Gastrocnemius medialis (tissue), 4 donors: Measurements from ENCODE around the gene DEDD2. TPM values are rescaled to one million over a fixed set of nuclear protein-coding genes. Genes with fewer than 3 reads are reported as not detected.

Experiments used
- ATAC-seq, 2 donors: fragments of 150-250 bp; one replicate each; pipeline ENCODE4 v1.9.1; 2016
- DNase-seq, 2 donors: peaks; one replicate each; pipeline ENCODE4 v3.0.0-alpha.2; 2019
- H3K27ac ChIP-seq, 4 donors: fragments of 200-600 bp; sonication (generic); 1 replicate in 1 of 4; 2 replicates in 3 of 4; pipeline ENCODE4 v1.5.1; 2016 to 2018; ENCODE audit warnings: mild to moderate bottlenecking in 2 of 4, moderate library complexity in 1 of 4
- H3K27me3 ChIP-seq, 3 donors: fragments of 200-600 bp; sonication (generic) in 2 of 3; 1 replicate in 1 of 3; 2 replicates in 2 of 3; pipeline versions ENCODE4 v1.5.1 to v1.6.0; 2016 to 2019; ENCODE audit warnings: mild to moderate bottlenecking in 1 of 3, moderate library complexity in 1 of 3
- H3K36me3 ChIP-seq, 2 donors: fragments of 200-600 bp; sonication (generic) in 1 of 2; one replicate each; pipeline ENCODE4 v1.5.1; 2017 to 2018
- H3K4me1 ChIP-seq, 2 donors: fragments of 200-600 bp; sonication (generic) in 1 of 2; one replicate each; pipeline ENCODE4 v1.5.1; 2016 to 2017; ENCODE audit warnings: mild to moderate bottlenecking in 2 of 2
- H3K4me3 ChIP-seq, 4 donors: fragments of 200-600 bp; sonication (generic) in 3 of 4; 1 replicate in 1 of 4; 2 replicates in 3 of 4; pipeline ENCODE4 v1.5.1; 2016 to 2019; ENCODE audit warnings: mild to moderate bottlenecking in 2 of 4
- H3K9me3 ChIP-seq, 3 donors: fragments of 200-600 bp; sonication (generic) in 2 of 3; 1 replicate in 1 of 3; 2 replicates in 2 of 3; pipeline ENCODE4 v1.5.1; 2016 to 2019
- POLR2A ChIP-seq, 2 donors: fragments of 450-650 bp; IDR thresholded peaks; one replicate each; pipeline ENCODE4 v1.6.1; 2017; ENCODE audit warnings: antibody characterized with exemption in 2 of 2, mild to moderate bottlenecking in 2 of 2, moderate library complexity in 2 of 2
- in situ Hi-C, 4 donors: fragments of 200-750 bp; cut with MboI; loops; one replicate each; pipeline versions ENCODE4 v1.15.0 to v1.8.0; 2017; ENCODE audit warnings: low sequenced_read_pairs in 4 of 4
- intact Hi-C: fragments of 100-400 bp; cut with DNase I; formaldehyde crosslinking; loops from one replicate; pipeline ENCODE4 v1.15.1; 2023; ENCODE audit warnings: low total_unique reads
- total RNA-seq, 4 donors: library from RNA; depleted of rRNA; stranded (reverse); fragments of >200 nt; gene quantifications; one replicate each; pipeline versions ENCODE4 v1.1.0 to v1.2.3, GENCODE V29; 2016
- TF ChIP-seq, protein P1 (sequence below), 5 experiments: fragments of 450-650 bp in 3 of 5; fragments of 200-600 bp in 2 of 5; sonication (generic) in 2 of 5; IDR thresholded peaks in 4 of 5; conservative IDR thresholded peaks in 1 of 5; 1 replicate in 4 of 5; 2 replicates in 1 of 5; pipeline ENCODE4 v1.5.1; 2016 to 2019; ENCODE audit warnings: antibody characterized with exemption in 5 of 5, mild to moderate bottlenecking in 3 of 5, moderate library complexity in 3 of 5

The DEDD2 gene
- total RNA-seq, 4 donors from 2014 or later: 22.5 to 33.6 (median 29.2) TPM

GRCh38 chr19:42233678-42234292, 16.3 kb upstream of the DEDD2 start:
- in situ Hi-C loops: no loop called here
- TF ChIP-seq, protein P1, sequence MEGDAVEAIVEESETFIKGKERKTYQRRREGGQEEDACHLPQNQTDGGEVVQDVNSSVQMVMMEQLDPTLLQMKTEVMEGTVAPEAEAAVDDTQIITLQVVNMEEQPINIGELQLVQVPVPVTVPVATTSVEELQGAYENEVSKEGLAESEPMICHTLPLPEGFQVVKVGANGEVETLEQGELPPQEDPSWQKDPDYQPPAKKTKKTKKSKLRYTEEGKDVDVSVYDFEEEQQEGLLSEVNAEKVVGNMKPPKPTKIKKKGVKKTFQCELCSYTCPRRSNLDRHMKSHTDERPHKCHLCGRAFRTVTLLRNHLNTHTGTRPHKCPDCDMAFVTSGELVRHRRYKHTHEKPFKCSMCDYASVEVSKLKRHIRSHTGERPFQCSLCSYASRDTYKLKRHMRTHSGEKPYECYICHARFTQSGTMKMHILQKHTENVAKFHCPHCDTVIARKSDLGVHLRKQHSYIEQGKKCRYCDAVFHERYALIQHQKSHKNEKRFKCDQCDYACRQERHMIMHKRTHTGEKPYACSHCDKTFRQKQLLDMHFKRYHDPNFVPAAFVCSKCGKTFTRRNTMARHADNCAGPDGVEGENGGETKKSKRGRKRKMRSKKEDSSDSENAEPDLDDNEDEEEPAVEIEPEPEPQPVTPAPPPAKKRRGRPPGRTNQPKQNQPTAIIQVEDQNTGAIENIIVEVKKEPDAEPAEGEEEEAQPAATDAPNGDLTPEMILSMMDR (IDR thresholded peaks at IDR 0.05 in 4 of 5, conservative IDR thresholded peaks at IDR 0.05 in 1 of 5): no peak
- TF ChIP-seq POLR2A (IDR thresholded peaks at IDR 0.05): no peak
- Histone ChIP-seq H3K4me3 (no peak overlapping the region), H3K27me3 (no peaks in the 10 kb centered on the region), H3K27ac (no peak overlapping the region), H3K9me3 (no peaks in the 10 kb centered on the region), H3K36me3 (peaks cover 0 to 84% of the 10 kb centered on the region in 2 donors), H3K4me1 (no peaks in the 10 kb centered on the region)
- intact Hi-C loops: no loop called here
- DNase-seq (no peak), ATAC-seq (no peak)

GRCh38 chr19:42233106-42233505, 15.6 kb upstream of the DEDD2 start:
- Histone ChIP-seq H3K27me3 (no peaks in the 10 kb centered on the region), H3K4me1 (no peaks in the 10 kb centered on the region), H3K4me3 (no peak overlapping the region), H3K9me3 (no peaks in the 10 kb centered on the region), H3K36me3 (peaks cover 0 to 87% of the 10 kb centered on the region in 2 donors), H3K27ac (no peak overlapping the region)
- no peak for DNase-seq
- no peak for TF ChIP-seq POLR2A (IDR thresholded peaks at IDR 0.05)
- TF ChIP-seq, protein P1 (IDR thresholded peaks at IDR 0.05 in 4 of 5, conservative IDR thresholded peaks at IDR 0.05 in 1 of 5): no peak
- in situ Hi-C loops (no loop called here), intact Hi-C loops (no loop called here)
- ATAC-seq: no peak

- intact Hi-C loops: no loop called here
- H3K4me1 ChIP-seq: no peaks in the 10 kb centered on the region
- no peaks in the 10 kb centered on the region for H3K9me3 ChIP-seq
- no peak for ATAC-seq
- TF ChIP-seq, protein P1 (IDR thresholded peaks at IDR 0.05 in 4 of 5, conservative IDR thresholded peaks at IDR 0.05 in 1 of 5): no peak
- H3K4me3 ChIP-seq: no peak overlapping the region
- peaks cover 0 to 92% of the 10 kb centered on the region in 2 donors for H3K36me3 ChIP-seq
- H3K27me3 ChIP-seq: no peaks in the 10 kb centered on the region
- in situ Hi-C loops: no loop called here
- no peak overlapping the region for H3K27ac ChIP-seq
- DNase-seq: no peak
These were observed 15.0 kb upstream of the DEDD2 start for GRCh38 chr19:42232435-42232834.

GRCh38 chr19:42230571-42230970, 13.1 kb upstream of the DEDD2 start:
- Histone ChIP-seq H3K4me1 (no peaks in the 10 kb centered on the region), H3K27ac (no peak overlapping the region), H3K4me3 (no peak overlapping the region), H3K36me3 (peaks cover 0 to 96% of the 10 kb centered on the region in 2 donors), H3K27me3 (no peaks in the 10 kb centered on the region), H3K9me3 (no peaks in the 10 kb centered on the region)
- in situ Hi-C loops: no loop called here
- intact Hi-C loops: no loop called here
- ATAC-seq (no peak), DNase-seq (no peak)
- TF ChIP-seq, protein P1 (IDR thresholded peaks at IDR 0.05 in 4 of 5, conservative IDR thresholded peaks at IDR 0.05 in 1 of 5): no peak
- TF ChIP-seq POLR2A (IDR thresholded peaks at IDR 0.05): no peak

- TF ChIP-seq, protein P1 (IDR thresholded peaks at IDR 0.05 in 4 of 5, conservative IDR thresholded peaks at IDR 0.05 in 1 of 5): no peak
- H3K9me3 ChIP-seq: no peaks in the 10 kb centered on the region
- no peak overlapping the region for H3K4me3 ChIP-seq
- intact Hi-C loops: no loop called here
- peaks cover 0 to 96% of the 10 kb centered on the region in 2 donors for H3K36me3 ChIP-seq
- H3K27ac ChIP-seq: no peak overlapping the region
- in situ Hi-C loops: no loop called here
- no peak for DNase-seq
- no peaks in the 10 kb centered on the region for H3K27me3 ChIP-seq
- no peaks in the 10 kb centered on the region for H3K4me1 ChIP-seq
- ATAC-seq: peak in 1 of 2 donors; percentile 21
These were observed 12.4 kb upstream of the DEDD2 start for GRCh38 chr19:42229855-42230351.
